GM18498 (cell line): ENCODE results near the gene OR1E2.
"Not testable (repeated sequence)": the region's sequence is repeated elsewhere in the genome, so short reads cannot be mapped to it uniquely, and the experiment has no call there.

ENCODE experiments used
- ATAC-seq: cut with Tn5 transposase; IDR thresholded peaks from one replicate; pipeline ENCODE4 v1.9.1; 2021; ENCODE audit warnings: mild to moderate bottlenecking, moderate library complexity; ENCODE audit not compliant: unreplicated experiment

OR1E2 gene

DNA sequence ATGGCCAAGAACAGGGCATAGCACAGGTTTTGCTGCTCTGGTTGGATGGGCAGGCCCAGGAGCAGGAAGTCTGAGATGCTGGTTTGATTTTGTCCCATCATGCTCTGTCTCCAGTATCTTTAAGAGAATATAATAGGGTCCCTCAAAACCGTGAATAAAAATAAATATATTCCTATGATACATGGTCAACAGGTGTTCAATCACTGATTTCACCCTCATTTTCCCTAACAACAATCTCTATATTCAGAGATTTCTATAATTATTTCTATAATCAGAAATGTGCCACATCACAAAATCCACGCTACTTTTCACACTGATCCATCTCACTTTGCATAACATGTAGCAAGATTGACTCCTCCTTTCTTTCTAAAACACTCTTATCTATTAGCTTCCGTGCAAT, at the start of gene OR1E2:
TSS of gene OR1E2 (minus strand) at position 101 of the 400 bp plus-strand sequence. CDS start at position 101, 0 bp downstream.
- no peak for ATAC-seq

DNA sequence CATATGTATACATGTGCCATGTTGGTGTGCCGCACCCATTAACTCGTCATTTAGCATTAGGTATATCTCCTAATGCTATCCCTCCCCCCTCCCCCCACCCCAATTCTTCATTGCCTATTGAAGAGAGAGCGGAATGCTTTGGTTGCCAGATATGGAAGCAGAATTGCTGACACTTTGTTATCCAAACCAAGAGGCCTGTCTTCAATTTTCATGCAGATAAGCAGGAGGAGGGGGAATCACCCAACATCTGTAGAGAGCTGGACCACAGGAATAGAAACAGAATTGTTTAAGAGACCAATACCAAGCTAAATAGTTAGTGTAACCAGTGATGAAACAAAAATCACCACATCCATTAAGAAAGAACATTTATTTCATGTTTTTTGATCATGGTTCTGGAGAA, 49.2 kb upstream of the OR1E2 start:
- no peak for ATAC-seq

DNA sequence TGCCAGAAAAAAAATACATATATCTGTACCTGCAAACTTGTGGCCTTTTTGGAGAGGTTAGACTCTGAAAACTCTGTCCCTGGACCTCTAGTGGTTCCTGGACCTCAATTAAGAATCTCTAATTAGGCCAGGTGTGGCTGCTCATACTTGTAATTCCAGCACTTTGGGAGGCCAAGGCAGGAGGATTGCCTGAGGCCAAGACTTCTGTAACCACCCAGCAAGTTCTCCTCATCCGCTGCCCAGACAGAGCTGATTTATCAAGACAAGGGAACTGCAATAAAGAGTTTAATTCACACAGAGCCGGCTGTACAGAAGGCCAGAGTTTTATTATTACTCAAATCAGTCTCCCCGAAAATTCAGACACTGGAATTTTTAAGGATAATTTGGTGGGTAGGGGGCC, 46.3 kb upstream of the OR1E2 start:
- ATAC-seq = no peak

GRCh38 chr17:3475812-3476610, 42.4 kb upstream of the OR1E2 start, which contains the start of gene ASPA:
ASPA (plus strand) TSS chr17:3475997; CDS start chr17:3476160, 163 bp downstream.
- ATAC-seq = no peak

DNA sequence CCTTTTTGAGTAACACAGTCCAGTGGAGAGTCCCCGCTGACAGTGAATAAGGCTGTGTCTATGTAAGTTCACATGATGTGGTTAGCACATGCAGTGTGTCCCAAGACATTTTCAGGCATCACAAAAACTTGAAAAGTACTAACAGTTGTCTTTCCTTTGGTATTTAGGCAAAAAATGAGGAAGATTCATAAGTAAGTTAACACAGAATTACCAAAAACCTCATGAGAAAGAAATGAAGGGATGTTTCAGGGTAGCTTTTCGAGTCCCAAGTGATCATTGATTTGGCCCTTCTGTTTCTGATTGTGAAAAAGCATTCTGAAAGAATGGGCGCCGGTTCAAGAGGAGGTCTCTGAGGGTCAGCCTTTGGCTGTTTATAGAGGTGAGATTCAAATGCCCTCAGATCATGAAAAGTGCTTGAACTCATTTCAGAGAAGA, 41.6 kb upstream of the OR1E2 start:
- no peak for ATAC-seq

GRCh38 chr17:3474212-3474611, 40.6 kb upstream of the OR1E2 start:
- ATAC-seq = no peak

DNA sequence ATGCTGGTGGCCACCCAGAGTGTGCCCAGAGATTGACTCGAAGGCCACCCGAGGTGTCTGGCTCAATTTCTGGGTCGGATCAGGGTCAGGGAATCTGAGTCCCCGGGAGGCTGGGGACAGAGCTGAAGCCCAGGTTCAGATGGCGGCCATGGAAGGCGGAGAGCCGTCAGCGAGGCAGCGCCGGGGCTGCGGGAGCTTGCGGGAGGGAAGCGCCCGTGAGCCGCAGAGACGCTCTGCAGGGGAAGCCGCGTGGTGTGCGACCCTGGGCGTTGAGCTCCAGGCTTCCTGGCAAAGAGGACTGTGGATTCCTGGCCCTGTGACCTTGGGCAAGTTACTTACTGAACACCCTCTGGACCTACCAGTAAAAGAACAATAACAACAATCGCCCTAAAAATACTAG, 38.5 kb upstream of the OR1E2 start:
- ATAC-seq = no peak

GRCh38 chr17:3471599-3471998, 38.0 kb upstream of the OR1E2 start, which contains the start of gene SPATA22:
SPATA22 (minus strand) TSS chr17:3471819; CDS start chr17:3469325, 2,494 bp downstream.
- no peak for ATAC-seq

GRCh38 chr17:3469529-3469928, 35.9 kb upstream of the OR1E2 start:
- ATAC-seq = no peak

DNA sequence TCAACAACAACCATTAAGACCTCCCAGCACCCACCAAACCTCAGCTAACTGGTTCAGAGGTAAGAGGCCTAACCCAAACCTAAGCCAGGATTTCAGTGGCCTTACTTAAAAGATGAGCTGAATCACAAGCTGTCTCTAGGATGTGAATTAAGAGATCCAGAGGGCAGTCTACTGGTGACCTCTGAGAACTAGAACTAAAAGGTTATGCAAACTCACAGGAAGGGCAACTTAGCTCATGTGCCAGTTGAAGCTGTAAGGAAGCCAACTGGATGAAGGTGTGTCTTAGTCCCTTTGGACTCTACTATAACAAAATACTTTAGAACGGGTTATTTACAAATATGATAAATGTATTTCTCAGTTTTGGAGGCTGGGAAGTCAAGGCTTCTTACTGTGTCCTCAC, 32.7 kb upstream of the OR1E2 start:
- ATAC-seq = not testable (repeated sequence)

DNA sequence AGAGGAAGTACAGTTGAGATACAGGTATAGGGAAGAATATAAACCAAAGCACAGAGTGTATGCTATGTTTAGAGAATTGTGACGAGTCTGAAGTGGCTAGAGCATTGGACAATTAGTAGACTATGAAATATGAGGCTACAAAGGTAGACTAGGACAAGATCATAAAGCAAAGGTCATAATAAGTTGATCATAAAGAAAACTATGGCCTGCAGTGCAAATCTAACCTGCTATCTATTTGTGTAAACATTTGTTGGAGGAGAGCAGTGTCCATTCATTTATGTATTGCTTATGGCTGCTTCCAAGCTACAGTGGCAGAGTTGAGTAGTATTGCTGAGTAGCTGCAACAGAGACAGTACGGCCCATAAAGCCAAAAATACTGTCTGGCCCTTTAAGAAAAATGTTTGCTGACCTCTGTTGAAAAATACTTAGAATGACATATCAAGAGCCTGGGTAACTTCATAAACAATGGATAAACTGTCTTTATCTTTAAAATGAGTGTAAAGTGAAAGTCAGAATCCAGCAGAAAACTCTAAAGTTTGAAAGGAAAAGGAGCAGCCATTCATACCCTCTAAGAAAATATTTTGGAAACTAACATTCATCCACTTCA, 14.5 kb upstream of the OR1E2 start:
- ATAC-seq = no peak

DNA sequence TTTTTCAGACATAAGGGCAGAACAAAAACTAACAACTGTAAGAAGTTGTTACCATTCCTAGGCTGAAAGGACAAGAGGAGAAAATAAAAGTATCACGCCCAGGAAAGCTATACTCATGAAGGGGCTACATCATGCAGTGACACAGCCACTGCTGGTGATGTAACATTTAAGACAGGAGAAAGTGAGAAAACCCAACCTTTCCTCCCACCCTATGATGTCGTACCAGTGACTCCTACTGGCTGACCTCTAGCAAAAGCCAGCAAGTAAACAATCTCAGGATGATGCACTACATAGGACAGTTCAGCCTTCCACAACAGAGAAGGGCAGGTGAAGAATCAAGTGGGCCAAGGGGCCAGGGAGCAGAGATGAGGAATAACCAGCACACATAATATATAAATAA, 14.0 kb upstream of the OR1E2 start:
- no peak for ATAC-seq

- no peak for ATAC-seq
Observed at GRCh38 chr17:3440451-3440850, 6.8 kb upstream of the OR1E2 start.

DNA sequence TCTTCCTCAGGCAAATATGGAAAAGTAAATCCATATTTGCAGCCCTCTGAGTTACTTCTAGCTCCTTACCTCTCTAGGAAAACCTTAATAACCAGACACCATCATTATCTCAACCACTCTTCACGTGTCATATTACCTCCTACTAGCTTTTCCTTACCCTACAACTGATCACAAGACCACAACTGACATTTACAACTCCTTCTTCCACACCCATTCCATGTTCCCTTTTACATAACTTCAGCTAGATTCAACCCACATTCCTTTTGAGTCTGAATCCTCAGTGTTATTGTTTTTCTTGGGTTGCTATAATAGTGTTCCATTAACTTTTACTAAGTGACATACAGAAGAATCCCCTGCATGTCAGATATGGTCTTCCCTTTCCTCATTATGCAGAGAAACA, 4.7 kb upstream of the OR1E2 start:
- ATAC-seq = no peak

DNA sequence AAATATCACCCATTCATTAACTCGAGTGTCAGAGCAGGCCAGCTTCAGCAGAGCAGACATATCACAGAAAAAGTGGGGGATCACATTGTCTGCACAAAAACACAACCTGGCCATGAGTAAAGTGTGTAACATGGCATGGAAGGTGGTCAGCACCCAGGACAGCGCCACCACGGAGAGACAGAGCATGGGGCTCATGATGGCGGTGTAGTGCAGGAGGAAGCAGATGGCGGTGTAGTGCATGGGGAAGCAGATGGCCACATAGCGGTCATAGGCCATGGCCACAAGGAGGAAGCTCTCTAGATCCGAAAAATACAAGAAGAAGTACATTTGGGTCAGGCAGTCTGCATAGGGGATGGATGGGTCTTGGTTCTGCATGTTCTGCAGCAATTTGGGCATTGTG, 426 bp downstream of the OR1E2 start:
- ATAC-seq = not testable (repeated sequence)

DNA sequence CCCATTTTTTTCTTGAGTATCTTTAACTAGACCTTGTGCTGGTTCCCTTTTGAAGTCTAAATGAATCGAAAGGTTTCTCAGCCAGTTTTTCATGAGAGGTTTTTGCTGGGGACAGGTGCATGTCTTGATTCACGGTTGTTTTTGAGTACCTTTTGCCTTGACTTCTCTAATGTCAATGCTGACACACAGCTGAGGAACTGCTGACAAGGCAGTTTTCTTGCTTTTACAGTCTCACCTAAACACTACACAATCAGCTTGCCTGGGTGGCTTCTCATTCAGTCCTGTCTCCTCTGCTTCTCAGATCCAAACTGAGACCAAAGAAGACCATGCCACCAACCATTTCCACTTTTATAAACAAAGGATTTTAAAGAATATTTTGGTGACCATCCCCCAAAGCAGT, 15.4 kb downstream of the OR1E2 start:
- no peak for ATAC-seq

DNA sequence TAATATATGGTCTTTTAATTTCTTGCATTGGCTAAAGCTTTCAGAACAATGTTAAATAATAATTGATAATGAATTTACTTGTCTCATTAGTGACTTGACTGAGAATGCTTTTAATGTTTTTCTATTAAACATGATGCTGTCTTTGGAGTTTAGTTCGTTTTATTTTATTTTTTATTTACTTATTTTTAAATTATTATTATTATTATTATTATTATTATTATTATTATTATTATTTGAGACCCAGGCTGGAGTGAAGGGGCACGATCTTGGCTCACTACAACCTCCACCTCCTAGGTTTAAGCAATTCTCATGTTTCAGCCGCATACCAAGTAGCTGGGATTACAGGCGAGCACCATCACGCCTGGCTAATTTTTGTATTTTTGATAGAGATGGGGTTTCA, 18.0 kb downstream of the OR1E2 start:
- ATAC-seq = no peak

- not testable (repeated sequence) for ATAC-seq
Observed at GRCh38 chr17:3412216-3412615, 21.4 kb downstream of the OR1E2 start.

DNA sequence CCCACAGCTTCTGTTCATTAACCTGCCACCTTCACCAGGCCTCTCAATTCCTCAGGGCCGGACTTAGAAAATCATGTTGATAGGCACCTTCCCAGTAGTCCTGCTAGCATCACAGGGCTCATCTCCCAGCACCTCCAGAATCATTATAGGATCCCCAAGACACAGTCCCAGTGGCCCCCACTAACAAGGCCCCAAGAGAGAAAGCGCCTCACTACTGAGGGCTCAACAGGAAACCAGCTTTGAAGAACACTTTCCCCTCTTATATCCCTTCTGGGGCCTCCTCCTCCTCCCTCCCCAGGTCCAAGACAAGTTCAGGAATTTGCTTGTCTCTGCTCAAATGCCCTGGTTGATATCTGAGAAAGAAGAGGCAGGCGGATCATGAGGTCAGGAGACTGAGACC, 22.6 kb downstream of the OR1E2 start, which contains the start of gene OR3A3:
TSS of gene OR3A3 (plus strand) at position 301 of the 400 bp plus-strand sequence.
- no peak for ATAC-seq

DNA sequence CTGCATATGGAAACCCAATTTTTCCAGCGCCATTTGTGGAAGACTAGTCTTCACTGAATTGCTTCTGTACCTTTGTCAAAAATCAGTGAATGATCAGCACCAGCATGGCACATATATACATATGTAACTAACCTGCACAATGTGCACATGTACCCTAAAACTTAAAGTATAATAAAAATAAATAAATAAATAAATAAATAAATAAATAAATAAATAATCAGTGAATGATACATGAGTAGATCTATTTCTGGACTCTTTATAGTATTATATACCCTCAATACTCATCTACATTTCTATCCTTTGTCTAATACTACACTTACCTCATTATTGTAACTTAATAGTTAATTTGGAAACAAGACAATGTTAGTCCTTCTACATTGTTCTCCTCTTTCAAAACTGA, 29.8 kb downstream of the OR1E2 start:
- ATAC-seq = not testable (repeated sequence)

GRCh38 chr17:3401786-3402185, 31.9 kb downstream of the OR1E2 start:
- no peak for ATAC-seq

- no peak for ATAC-seq
Observed at GRCh38 chr17:3400055-3400454, 33.6 kb downstream of the OR1E2 start.
